22Rv1 (cell line): Measurements from ENCODE around the gene MED7.
A peak's percentile ranks its signal among the peaks of the same experiment; 100 is the strongest.

ENCODE experiments used
- H3K27ac ChIP-seq: fragments of 450-650 bp; 2 replicates; pipeline ENCODE4 v1.5.1; 2017
- ZFX ChIP-seq: fragments of 450-650 bp; IDR thresholded peaks from 2 replicates; pipeline ENCODE4 v1.6.1; 2017; ENCODE audit warnings: antibody characterized with exemption, borderline replicate concordance
- TF ChIP-seq, protein P1 (sequence below): fragments of 450-650 bp; IDR thresholded peaks from 2 replicates; pipeline ENCODE4 v1.5.1; 2017; ENCODE audit warnings: mild to moderate bottlenecking

Gene MED7

GRCh38 chr5:157143127-157143971 is 684 bp upstream of the MED7 start:
- TF ChIP-seq, protein P1, sequence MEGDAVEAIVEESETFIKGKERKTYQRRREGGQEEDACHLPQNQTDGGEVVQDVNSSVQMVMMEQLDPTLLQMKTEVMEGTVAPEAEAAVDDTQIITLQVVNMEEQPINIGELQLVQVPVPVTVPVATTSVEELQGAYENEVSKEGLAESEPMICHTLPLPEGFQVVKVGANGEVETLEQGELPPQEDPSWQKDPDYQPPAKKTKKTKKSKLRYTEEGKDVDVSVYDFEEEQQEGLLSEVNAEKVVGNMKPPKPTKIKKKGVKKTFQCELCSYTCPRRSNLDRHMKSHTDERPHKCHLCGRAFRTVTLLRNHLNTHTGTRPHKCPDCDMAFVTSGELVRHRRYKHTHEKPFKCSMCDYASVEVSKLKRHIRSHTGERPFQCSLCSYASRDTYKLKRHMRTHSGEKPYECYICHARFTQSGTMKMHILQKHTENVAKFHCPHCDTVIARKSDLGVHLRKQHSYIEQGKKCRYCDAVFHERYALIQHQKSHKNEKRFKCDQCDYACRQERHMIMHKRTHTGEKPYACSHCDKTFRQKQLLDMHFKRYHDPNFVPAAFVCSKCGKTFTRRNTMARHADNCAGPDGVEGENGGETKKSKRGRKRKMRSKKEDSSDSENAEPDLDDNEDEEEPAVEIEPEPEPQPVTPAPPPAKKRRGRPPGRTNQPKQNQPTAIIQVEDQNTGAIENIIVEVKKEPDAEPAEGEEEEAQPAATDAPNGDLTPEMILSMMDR = no peak
- TF ChIP-seq ZFX = no peak
- peak overlapping the region; percentile 77 for H3K27ac ChIP-seq

GRCh38 chr5:157137691-157138090 is 5.0 kb downstream of the MED7 start:
- no peak for TF ChIP-seq ZFX
- TF ChIP-seq, protein P1 = no peak
- H3K27ac ChIP-seq = no peak overlapping the region

DNA sequence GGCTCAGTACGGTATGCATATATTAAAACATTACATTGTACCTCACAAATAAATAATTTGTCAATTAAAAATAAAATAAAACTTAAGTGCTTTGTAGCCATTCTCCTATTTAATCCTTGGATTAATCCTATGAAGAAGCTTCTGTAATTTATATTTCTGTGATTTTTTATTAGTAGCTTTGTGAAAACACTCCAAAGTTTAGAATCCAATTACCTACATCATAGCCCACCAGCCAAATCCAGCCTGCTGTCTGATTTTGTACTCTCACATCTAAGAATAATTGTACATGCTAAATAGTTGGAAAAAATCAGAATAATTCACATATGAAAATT is 10.4 kb downstream of the MED7 start:
- TF ChIP-seq ZFX = no peak
- TF ChIP-seq, protein P1 = peak; percentile 36
- no peak overlapping the region for H3K27ac ChIP-seq

DNA sequence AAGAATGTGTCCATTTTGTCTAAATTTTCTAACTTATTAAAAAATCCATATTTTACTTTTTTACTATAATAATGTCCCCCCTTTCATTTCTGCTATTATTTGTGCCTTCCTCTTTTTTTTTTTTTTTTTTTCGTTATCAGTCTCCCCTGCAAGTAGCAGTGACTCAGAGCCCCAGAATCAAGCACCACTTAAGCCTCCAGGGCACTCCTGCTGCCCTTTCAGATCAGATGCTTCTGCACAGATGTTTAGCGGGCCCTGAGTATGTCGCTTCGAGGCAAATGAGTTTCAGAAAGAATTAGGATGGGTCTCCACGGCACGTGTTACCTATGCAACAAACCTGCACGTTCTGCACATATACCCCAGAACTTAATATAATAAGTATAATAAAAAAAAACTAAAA is 11.7 kb downstream of the MED7 start:
- TF ChIP-seq ZFX = no peak
- TF ChIP-seq, protein P1 = no peak
- no peak overlapping the region for H3K27ac ChIP-seq

DNA sequence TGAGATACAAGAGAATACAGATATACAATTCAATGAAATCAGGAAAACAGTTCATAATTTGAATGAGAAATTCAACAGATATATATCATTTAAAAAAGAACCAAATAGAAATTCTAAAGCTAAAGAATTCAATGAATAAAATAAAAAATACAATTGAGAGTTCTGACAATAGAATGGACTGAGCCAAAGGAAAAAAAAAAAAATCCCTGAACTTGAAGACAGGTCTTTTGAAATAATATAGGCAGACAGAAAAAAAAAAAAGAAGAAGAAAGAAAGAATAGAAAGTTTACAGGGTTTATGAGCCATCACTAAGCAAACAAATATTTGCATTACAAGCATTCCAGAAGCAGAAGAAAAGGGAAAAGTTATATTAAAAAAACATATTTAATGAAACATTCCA is 21.0 kb downstream of the MED7 start:
- TF ChIP-seq, protein P1 = no peak
- TF ChIP-seq ZFX = no peak
- H3K27ac ChIP-seq = no peak overlapping the region

DNA sequence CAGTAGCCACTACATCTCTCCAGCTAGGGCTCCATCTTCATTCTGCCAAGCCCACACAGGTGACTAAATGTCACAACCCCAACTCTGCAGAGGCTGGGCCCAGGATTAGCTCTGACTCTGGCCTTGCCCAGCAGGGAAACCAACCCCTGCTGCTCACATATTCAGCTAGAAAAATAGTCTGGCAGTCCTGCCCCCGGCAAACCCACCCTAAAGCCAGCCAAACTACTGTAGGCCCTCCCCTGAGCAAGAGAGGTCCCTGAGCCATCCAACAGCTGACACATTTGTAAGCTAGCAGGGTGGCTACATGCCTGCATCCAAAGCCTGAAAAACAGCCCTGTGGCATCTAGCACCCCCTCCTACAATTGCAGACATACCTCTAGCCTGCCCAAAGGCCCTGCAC is 22.6 kb downstream of the MED7 start:
- H3K27ac ChIP-seq = no peak overlapping the region
- TF ChIP-seq ZFX = no peak
- TF ChIP-seq, protein P1 = no peak

- TF ChIP-seq, protein P1 = no peak
- TF ChIP-seq ZFX = no peak
- no peak overlapping the region for H3K27ac ChIP-seq
Measured at GRCh38 chr5:157116483-157116954, 26.1 kb downstream of the MED7 start.
